Heart right ventricle (tissue), 16 donors: Measurements from ENCODE around the gene PNPLA5. TPM values are rescaled to one million over a fixed set of nuclear protein-coding genes. Genes with fewer than 3 reads are reported as not detected.

ENCODE experiments used
- ATAC-seq, 8 donors: fragments of 200-7000 bp; cut with Tn5 transposase; one replicate each; pipeline ENCODE4 v1.9.1; 2020; ENCODE audit warnings: mild to moderate bottlenecking in 8 of 8, moderate library complexity in 8 of 8, moderate number of reproducible peaks in 1 of 8
- DNase-seq, 2 donors: peaks; one replicate each; pipeline ENCODE4 v3.0.0-alpha.2; 2020
- H3K27ac ChIP-seq, 10 donors: fragments of 200-600 bp; sonication (generic) in 2 of 10; one replicate each; pipeline versions ENCODE4 v1.5.0 to v1.8.0; 2020 to 2022; ENCODE audit warnings: mild to moderate bottlenecking in 3 of 10
- H3K27me3 ChIP-seq, 7 donors: fragments of 200-600 bp; one replicate each; pipeline ENCODE4 v1.8.0; 2021 to 2022; ENCODE audit warnings: mild to moderate bottlenecking in 2 of 7
- H3K36me3 ChIP-seq, 9 donors: fragments of 200-600 bp; sonication (generic) in 1 of 9; one replicate each; pipeline versions ENCODE4 v1.5.0 to v1.8.0; 2020 to 2022; ENCODE audit warnings: mild to moderate bottlenecking in 2 of 9
- H3K4me1 ChIP-seq, 9 donors: fragments of 200-600 bp; sonication (generic) in 1 of 9; one replicate each; pipeline versions ENCODE4 v1.5.0 to v1.8.0; 2020 to 2022; ENCODE audit warnings: mild to moderate bottlenecking in 4 of 9
- H3K4me3 ChIP-seq, 10 donors: fragments of 200-600 bp; sonication (generic) in 2 of 10; one replicate each; pipeline versions ENCODE4 v1.5.0 to v1.8.0; 2020 to 2022; ENCODE audit warnings: mild to moderate bottlenecking in 7 of 10, moderate library complexity in 2 of 10
- H3K9me3 ChIP-seq, 11 donors: fragments of 200-600 bp in 10 of 11; sonication (generic) in 2 of 11; one replicate each; pipeline versions ENCODE4 v1.5.0 to v1.8.0; 2013 to 2022; ENCODE audit warnings: mild to moderate bottlenecking in 2 of 11, control low read depth in 1 of 11, moderate library complexity in 1 of 11
- WGBS, 2 donors: extraction: QIAGEN DNeasy Blood & Tissue Kit; methylation state at CpG; one replicate each; pipeline ENCODE4 v1.1.7; 2013; ENCODE audit warnings: inconsistent platforms in 1 of 2; 5-methylcytosine and 5-hydroxymethylcytosine counted together
- intact Hi-C, 10 donors: fragments of 100-400 bp; cut with DNase I; formaldehyde crosslinking; loops; one replicate each; pipeline versions ENCODE4 v1.11.1 to v1.14.2; 2022
- long read RNA-seq, 3 donors: library from polyadenylated mRNA; unstranded; transcript quantifications; one replicate each; pipeline ENCODE4 v2.0.0, GENCODE V29; 2020 to 2021
- polyA plus RNA-seq, 2 donors: library from polyadenylated mRNA; stranded (reverse); fragments of 200-250 nt; gene quantifications; one replicate each; pipeline ENCODE4 v1.2.3, GENCODE V29; 2013
- total RNA-seq, 10 donors: library from RNA; stranded (reverse); fragmentation: NEBNext Ultra II Directional in 3 of 10; extraction: Animal tissue kit (Norgen Biotek cat#: 25700) in 3 of 10; gene quantifications; one replicate each; pipeline versions ENCODE4 v1.2.1 to v1.2.4, GENCODE V29; 2021 to 2023
- TF ChIP-seq, protein P1 (sequence below), 9 donors: fragments of 200-600 bp; sonication (generic) in 2 of 9; IDR thresholded peaks; one replicate each; pipeline versions ENCODE4 v1.5.0 to v1.8.0; 2021 to 2022; ENCODE audit warnings: antibody characterized with exemption in 9 of 9, mild to moderate bottlenecking in 5 of 9, moderate library complexity in 1 of 9
- donor health status: Arrhythmogenic right ventricular cardiomyopathy.
- donor health status: ischemic (EF 13 %, LVEDD 7.1; RV severe dilation, severe dysfunction).
- donor health status: healthy with polysubstance abuse.
- donor health status: DM: no; HTN: yes; CAD: no.
- donor health status: DM: no; HTN: no; CAD: no.
- donor health status: ischemic (EF 25% LVEDD 6.9; RV normal size, moderate dysfunction).
- donor health status: ischemic (EF 25% LVEDD 5.7; RV mildly dilated, moderate dysfunction).
- donor health status: healthy.
- donor health status: DM: yes; HTN: yes; CAD: no.
- donor health status: Ischemic cardiomyopathy.
- donor health status: ischemic (EF 35%, LVEDD 5.7; RV mildly dilated, moderate dysfunction).
- donor health status: nonischemic (EF 11% LVEDD 7.7; RV severe dilation, severe dysfunction).
- donor health status: DM: yes; HTN: yes; CAD: no.
- donor health status: PGD.
- donor health status: ischemic (EF 29% LVEDD 5.4; RV normal size, mild dysfunction).
- donor health status: nonischemic (EF 23%, LVEDD 6.1; RV moderate dilation, normal function).

Gene PNPLA5, protein sequence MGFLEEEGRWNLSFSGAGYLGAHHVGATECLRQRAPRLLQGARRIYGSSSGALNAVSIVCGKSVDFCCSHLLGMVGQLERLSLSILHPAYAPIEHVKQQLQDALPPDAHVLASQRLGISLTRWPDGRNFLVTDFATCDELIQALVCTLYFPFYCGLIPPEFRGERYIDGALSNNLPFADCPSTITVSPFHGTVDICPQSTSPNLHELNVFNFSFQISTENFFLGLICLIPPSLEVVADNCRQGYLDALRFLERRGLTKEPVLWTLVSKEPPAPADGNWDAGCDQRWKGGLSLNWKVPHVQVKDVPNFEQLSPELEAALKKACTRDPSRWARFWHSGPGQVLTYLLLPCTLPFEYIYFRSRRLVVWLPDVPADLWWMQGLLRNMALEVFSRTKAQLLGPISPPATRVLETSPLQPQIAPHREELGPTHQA
- total RNA-seq (not detected), polyA plus RNA-seq (not detected)
- long read RNA-seq, donor 1: 0 reads
- long read RNA-seq, donor 2: 0 reads
- long read RNA-seq, donor 3: 0 reads

DNA sequence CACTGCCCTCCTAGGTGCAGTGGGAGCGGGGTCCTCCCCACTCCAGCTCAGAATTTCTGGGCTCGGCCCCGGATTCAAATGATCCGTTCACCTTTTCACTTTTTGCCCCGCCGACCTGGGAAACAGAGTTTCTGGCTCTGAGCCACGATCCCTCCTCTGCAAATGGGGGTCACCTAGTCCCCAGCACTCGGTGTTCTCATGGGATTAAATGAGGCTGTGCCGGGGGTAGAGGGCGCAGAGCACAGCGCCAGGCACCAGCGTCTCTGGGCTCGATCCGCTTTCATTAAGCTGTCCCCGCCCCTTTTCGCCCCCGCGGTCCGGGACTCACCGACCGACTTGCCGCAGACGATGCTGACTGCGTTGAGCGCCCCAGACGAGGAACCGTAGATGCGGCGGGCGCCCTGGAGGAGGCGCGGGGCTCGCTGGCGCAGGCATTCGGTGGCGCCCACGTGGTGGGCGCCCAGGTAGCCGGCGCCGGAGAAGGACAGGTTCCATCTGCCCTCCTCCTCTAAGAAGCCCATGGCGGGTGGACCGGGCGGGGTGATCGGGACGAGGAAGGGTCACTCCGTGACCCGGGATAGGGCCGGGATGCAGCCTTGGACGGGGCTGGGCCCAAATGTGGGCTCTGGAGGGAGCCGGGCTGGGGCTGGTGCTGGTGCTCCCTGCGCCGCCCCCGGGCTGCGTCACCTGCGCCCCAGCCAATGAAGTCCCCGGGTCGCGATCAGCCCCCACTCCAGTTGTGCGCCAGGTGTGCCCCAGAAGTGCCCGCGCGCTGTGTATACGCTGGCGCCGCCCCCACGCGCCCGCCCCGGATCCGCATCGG, at the start of gene PNPLA5:
TSS of gene PNPLA5 (minus strand) at position 654 of the 823 bp plus-strand sequence. CDS start at position 521, 133 bp downstream.
- Histone ChIP-seq H3K27me3 (peaks cover 30 to 81% (median 63%) of the 10 kb centered on the region in 7 donors), H3K36me3 (no peaks in the 10 kb centered on the region), H3K27ac (no peak within 1 kb of the TSS), H3K4me1 (peaks cover 0 to 11% (median 10%) of the 10 kb centered on the region in 9 donors), H3K4me3 (peak within 1 kb of the TSS in 1 of 10 donors; percentile 2), H3K9me3 (no peaks in the 10 kb centered on the region)
- DNase-seq (no peak), ATAC-seq (no peak)
- TF ChIP-seq, protein P1, sequence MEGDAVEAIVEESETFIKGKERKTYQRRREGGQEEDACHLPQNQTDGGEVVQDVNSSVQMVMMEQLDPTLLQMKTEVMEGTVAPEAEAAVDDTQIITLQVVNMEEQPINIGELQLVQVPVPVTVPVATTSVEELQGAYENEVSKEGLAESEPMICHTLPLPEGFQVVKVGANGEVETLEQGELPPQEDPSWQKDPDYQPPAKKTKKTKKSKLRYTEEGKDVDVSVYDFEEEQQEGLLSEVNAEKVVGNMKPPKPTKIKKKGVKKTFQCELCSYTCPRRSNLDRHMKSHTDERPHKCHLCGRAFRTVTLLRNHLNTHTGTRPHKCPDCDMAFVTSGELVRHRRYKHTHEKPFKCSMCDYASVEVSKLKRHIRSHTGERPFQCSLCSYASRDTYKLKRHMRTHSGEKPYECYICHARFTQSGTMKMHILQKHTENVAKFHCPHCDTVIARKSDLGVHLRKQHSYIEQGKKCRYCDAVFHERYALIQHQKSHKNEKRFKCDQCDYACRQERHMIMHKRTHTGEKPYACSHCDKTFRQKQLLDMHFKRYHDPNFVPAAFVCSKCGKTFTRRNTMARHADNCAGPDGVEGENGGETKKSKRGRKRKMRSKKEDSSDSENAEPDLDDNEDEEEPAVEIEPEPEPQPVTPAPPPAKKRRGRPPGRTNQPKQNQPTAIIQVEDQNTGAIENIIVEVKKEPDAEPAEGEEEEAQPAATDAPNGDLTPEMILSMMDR (IDR thresholded peaks at IDR 0.05): no peak
- WGBS, 2 donors: 1 to 2% methylated on average over 71 to 72 of the region's 72 CpGs
- intact Hi-C loops: no loop called here

DNA sequence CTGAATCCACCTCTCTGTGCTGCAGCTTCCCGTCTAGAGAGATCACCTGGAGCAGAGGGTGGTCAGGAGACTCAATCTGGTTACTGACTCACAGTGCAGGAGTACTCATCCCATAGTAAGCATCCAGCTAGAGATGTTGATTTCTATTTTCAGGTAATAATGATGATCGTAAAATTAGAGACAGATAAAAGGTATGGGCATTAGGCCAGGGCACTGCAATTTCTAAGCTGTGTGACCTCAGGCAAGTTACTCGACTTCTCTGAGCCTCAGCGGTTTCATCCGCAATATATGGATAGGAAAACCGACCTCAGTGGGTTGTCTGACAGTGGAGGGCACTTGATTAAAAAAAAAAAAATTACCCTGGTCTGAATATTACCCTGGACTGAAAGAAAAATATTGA, 49.6 kb upstream of the PNPLA5 start:
- H3K27me3 ChIP-seq: peaks cover 0 to 5% (median 0%) of the 10 kb centered on the region in 7 donors
- TF ChIP-seq, protein P1 (IDR thresholded peaks at IDR 0.05): no peak
- DNase-seq (no peak), ATAC-seq (no peak)
- H3K27ac ChIP-seq: no peak overlapping the region
- intact Hi-C loops: no loop called here
- no peaks in the 10 kb centered on the region for H3K36me3 ChIP-seq
- no peaks in the 10 kb centered on the region for H3K4me1 ChIP-seq
- H3K9me3 ChIP-seq: peaks cover 0 to 13% (median 0%) of the 10 kb centered on the region in 11 donors
- no peak overlapping the region for H3K4me3 ChIP-seq
- WGBS, 2 donors: 79 to 81% methylated on average over 6 of the region's 6 CpGs

DNA sequence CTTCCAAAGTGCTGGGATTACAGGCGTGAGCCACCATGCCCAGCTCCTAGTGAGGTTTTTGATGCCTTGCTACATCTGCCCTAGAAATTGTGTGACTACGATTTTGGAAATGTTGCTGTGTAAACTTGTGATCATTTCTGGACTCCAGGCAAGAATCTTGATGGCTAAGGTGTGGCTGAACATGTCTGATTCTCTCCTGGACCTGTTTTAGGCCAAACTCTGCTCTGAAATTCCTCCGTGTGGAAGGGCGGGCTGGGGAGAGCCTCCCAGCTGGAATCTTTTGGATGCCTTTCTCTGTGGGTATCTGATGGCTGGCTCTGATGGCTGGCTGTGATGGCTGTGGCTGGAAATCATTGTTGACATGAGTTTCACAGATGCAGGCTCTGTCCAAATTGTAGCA, 40.0 kb upstream of the PNPLA5 start:
- 63 to 70% methylated on average over 4 of the region's 4 CpGs for WGBS, 2 donors
- intact Hi-C loops: no loop called here
- DNase-seq: no peak

DNA sequence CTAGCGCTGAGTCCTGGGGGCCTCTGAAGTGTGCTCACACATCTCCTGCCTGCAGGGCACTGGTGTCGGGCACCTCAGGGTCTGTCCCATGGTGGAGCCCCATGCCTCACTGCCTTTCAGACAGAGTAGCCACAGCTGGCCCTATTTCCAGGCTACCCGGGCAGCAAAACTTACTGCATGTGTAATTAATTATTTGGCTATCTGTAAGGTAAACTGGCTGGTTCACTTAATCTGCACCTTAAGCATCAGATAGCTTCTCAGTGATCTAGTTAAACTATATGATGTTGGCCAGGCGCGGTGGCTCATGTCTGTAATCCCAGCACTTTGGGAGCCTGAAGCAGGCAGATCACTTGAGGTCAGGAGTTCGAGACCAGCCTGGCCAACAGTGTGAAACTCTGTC, 37.1 kb upstream of the PNPLA5 start:
- intact Hi-C loops: no loop called here
- Histone ChIP-seq H3K27me3 (peaks cover 4 to 24% (median 12%) of the 10 kb centered on the region in 7 donors), H3K36me3 (no peaks in the 10 kb centered on the region), H3K9me3 (no peaks in the 10 kb centered on the region), H3K4me3 (no peak overlapping the region), H3K27ac (no peak overlapping the region), H3K4me1 (peaks cover 0 to 10% (median 5%) of the 10 kb centered on the region in 9 donors)
- WGBS, 2 donors: 88 to 89% methylated on average over 6 of the region's 6 CpGs
- TF ChIP-seq, protein P1 (IDR thresholded peaks at IDR 0.05): no peak
- ATAC-seq (no peak), DNase-seq (no peak)

More for the DNA sequence above, 40.0 kb upstream of the PNPLA5 start:
- H3K27me3 ChIP-seq: peaks cover 0 to 18% (median 0%) of the 10 kb centered on the region in 7 donors
- H3K4me1 ChIP-seq: peaks cover 0 to 4% (median 0%) of the 10 kb centered on the region in 9 donors
- H3K36me3 ChIP-seq: no peaks in the 10 kb centered on the region
- TF ChIP-seq, protein P1 (IDR thresholded peaks at IDR 0.05): no peak
- H3K9me3 ChIP-seq: no peaks in the 10 kb centered on the region
- ATAC-seq: no peak
- no peak overlapping the region for H3K27ac ChIP-seq
- H3K4me3 ChIP-seq: no peak overlapping the region
